MM.1S (cell line): Measurements from ENCODE around the gene PALD1.

Source experiments
- DNase-seq: peaks from one replicate; pipeline ENCODE4 v3.0.0-alpha.2; 2015
- H2AFZ ChIP-seq: fragments of 300-600 bp; sonication (generic); 2 replicates; pipeline ENCODE4 v1.6.0; 2016; ENCODE audit warnings: antibody characterized with exemption, low read length
- H3F3A ChIP-seq: fragments of 300-600 bp; sonication (generic); 2 replicates; pipeline ENCODE4 v1.6.1; 2016; ENCODE audit warnings: mild to moderate bottlenecking, antibody characterized with exemption, low read length, moderate library complexity, mixed read lengths; ENCODE audit not compliant: insufficient read depth
- H3K27ac ChIP-seq: fragments of 300-600 bp; sonication (generic); 2 replicates; pipeline ENCODE4 v1.5.1; 2016; ENCODE audit warnings: mild to moderate bottlenecking, low read length
- H3K27me3 ChIP-seq: fragments of 300-600 bp; sonication (generic); replicated peaks from 2 replicates; pipeline ENCODE4 v1.6.0; 2016; ENCODE audit warnings: low read length; ENCODE audit not compliant: insufficient read depth
- H3K36me3 ChIP-seq: fragments of 300-600 bp; sonication (generic); replicated peaks from 2 replicates; pipeline ENCODE4 v1.6.1; 2016; ENCODE audit warnings: mild to moderate bottlenecking, low read length, mixed read lengths; ENCODE audit not compliant: insufficient read depth
- H3K4me1 ChIP-seq: fragments of 300-600 bp; sonication (generic); 2 replicates; pipeline ENCODE4 v1.6.1; 2016; ENCODE audit warnings: low read length, mixed read lengths
- H3K4me2 ChIP-seq: fragments of 300-600 bp; sonication (generic); 2 replicates; pipeline ENCODE4 v1.6.0; 2016; ENCODE audit warnings: low read depth, low read length
- H3K4me3 ChIP-seq: fragments of 300-600 bp; sonication (generic); 2 replicates; pipeline ENCODE4 v1.5.1; 2016; ENCODE audit warnings: low read length, mixed read lengths
- H3K79me2 ChIP-seq: fragments of 300-600 bp; sonication (generic); 2 replicates; pipeline ENCODE4 v1.6.1; 2016; ENCODE audit warnings: mixed run types, low read length, mixed read lengths
- H3K9ac ChIP-seq: fragments of 300-600 bp; sonication (generic); 2 replicates; pipeline ENCODE4 v1.6.1; 2016; ENCODE audit warnings: low read length, mixed read lengths
- H3K9me2 ChIP-seq: fragments of 300-600 bp; sonication (generic); replicated peaks from 2 replicates; pipeline ENCODE4 v1.6.1; 2016; ENCODE audit warnings: mild to moderate bottlenecking, low read length, mixed read lengths; ENCODE audit not compliant: insufficient read depth
- H3K9me3 ChIP-seq: fragments of 300-600 bp; sonication (generic); replicated peaks from 2 replicates; pipeline ENCODE4 v1.6.1; 2016; ENCODE audit warnings: mild to moderate bottlenecking, low read length, mixed read lengths; ENCODE audit not compliant: insufficient read depth
- H4K20me1 ChIP-seq: fragments of 300-600 bp; sonication (generic); 2 replicates; pipeline ENCODE4 v1.6.1; 2016; ENCODE audit warnings: mild to moderate bottlenecking, low read length, moderate library complexity, mixed read lengths; ENCODE audit not compliant: insufficient read depth
- CTCF ChIP-seq: fragments of 300-600 bp; sonication (generic); IDR thresholded peaks from 2 replicates; pipeline ENCODE4 v1.5.1; 2016; ENCODE audit warnings: antibody characterized with exemption, low read length, mixed read lengths
- EZH2 ChIP-seq: fragments of 300-600 bp; sonication (generic); optimal IDR thresholded peaks from 2 replicates; pipeline ENCODE3; 2017; ENCODE audit warnings: low read depth, mild to moderate bottlenecking, antibody characterized with exemption, low read length, mixed read lengths
- EZH2phosphoT487 ChIP-seq: fragments of 300-600 bp; sonication (generic); IDR thresholded peaks from 2 replicates; pipeline ENCODE4 v1.6.1; 2018; ENCODE audit warnings: antibody characterized with exemption, low read length

The PALD1 gene

GRCh38 chr10:70523549-70523948, 45.0 kb downstream of the PALD1 start:
- no peaks in the 10 kb centered on the region for H3K4me1 ChIP-seq
- H3K4me3 ChIP-seq = no peak overlapping the region
- peaks cover 82% of the 10 kb centered on the region for H3K79me2 ChIP-seq
- no peak overlapping the region for H3K27ac ChIP-seq
- H3K36me3 ChIP-seq = no peaks in the 10 kb centered on the region
- no peak overlapping the region for H2AFZ ChIP-seq
- DNase-seq = no peak
- no peaks in the 10 kb centered on the region for H4K20me1 ChIP-seq
- H3K27me3 ChIP-seq = no peaks in the 10 kb centered on the region
- H3F3A ChIP-seq = no peaks in the 10 kb centered on the region
- H3K9me2 ChIP-seq = no peaks in the 10 kb centered on the region
- no peaks in the 10 kb centered on the region for H3K9me3 ChIP-seq
- no peak overlapping the region for H3K9ac ChIP-seq
- TF ChIP-seq EZH2 = no peak
- TF ChIP-seq CTCF = no peak
- TF ChIP-seq EZH2phosphoT487 = no peak
- no peak overlapping the region for H3K4me2 ChIP-seq

- H3K79me2 ChIP-seq = peaks cover 47% of the 10 kb centered on the region
- DNase-seq = no peak
- H2AFZ ChIP-seq = no peak overlapping the region
- H3F3A ChIP-seq = no peaks in the 10 kb centered on the region
- no peaks in the 10 kb centered on the region for H4K20me1 ChIP-seq
- no peaks in the 10 kb centered on the region for H3K4me1 ChIP-seq
- no peaks in the 10 kb centered on the region for H3K27me3 ChIP-seq
- H3K9ac ChIP-seq = no peak overlapping the region
- H3K27ac ChIP-seq = no peak overlapping the region
- no peaks in the 10 kb centered on the region; the same call in 1 of the 2 replicates for H3K36me3 ChIP-seq
- H3K9me3 ChIP-seq = no peaks in the 10 kb centered on the region
- no peak for TF ChIP-seq EZH2phosphoT487
- TF ChIP-seq CTCF = no peak
- TF ChIP-seq EZH2 = no peak
- H3K4me2 ChIP-seq = no peak overlapping the region
- H3K9me2 ChIP-seq = no peaks in the 10 kb centered on the region
- no peak overlapping the region for H3K4me3 ChIP-seq
Measured at GRCh38 chr10:70528314-70528713, 49.7 kb downstream of the PALD1 start.

DNA sequence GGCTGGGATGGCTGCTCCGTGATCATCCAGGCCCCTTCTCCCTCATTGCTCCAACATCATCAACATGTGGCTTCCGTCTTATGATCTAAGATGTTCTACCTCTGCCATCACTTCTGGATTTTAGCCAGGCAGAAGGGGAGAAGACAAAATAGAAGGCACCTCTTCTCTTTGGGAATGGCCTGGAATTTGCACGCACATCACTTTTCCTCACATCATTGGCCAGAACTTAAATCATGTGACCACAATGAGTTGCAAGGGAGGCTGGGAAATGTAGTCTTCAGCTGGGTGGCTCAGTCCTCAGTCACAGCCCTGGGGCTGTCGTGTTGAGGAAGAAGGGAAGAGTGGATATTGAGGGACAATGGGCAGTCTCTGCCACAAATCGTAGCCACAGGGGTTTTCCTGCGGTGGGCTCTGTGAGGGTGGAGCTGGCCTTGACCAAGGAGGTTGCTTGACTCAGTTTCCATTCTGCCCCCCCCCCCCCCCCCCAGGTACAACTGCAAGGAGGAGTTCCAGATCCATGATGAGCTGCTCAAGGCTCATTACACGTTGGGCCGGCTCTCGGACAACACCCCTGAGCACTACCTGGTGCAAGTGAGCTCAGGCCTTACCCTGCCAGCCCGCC, 50.3 kb downstream of the PALD1 start:
- no peaks in the 10 kb centered on the region; the same call in 1 of the 2 replicates for H3K36me3 ChIP-seq
- no peak overlapping the region for H3K9ac ChIP-seq
- H3K27me3 ChIP-seq = no peaks in the 10 kb centered on the region
- no peaks in the 10 kb centered on the region for H3K9me2 ChIP-seq
- no peaks in the 10 kb centered on the region for H3K4me1 ChIP-seq
- peaks cover 41% of the 10 kb centered on the region for H3K79me2 ChIP-seq
- H3K4me3 ChIP-seq = no peak overlapping the region
- no peaks in the 10 kb centered on the region for H3K9me3 ChIP-seq
- DNase-seq = no peak
- no peak overlapping the region for H3K4me2 ChIP-seq
- H4K20me1 ChIP-seq = no peaks in the 10 kb centered on the region
- no peak for TF ChIP-seq CTCF
- no peak for TF ChIP-seq EZH2phosphoT487
- no peak for TF ChIP-seq EZH2
- H3F3A ChIP-seq = no peaks in the 10 kb centered on the region
- no peak overlapping the region for H3K27ac ChIP-seq
- H2AFZ ChIP-seq = no peak overlapping the region
